Measurements from ENCODE around the gene DESI1.

Gene DESI1

DNA sequence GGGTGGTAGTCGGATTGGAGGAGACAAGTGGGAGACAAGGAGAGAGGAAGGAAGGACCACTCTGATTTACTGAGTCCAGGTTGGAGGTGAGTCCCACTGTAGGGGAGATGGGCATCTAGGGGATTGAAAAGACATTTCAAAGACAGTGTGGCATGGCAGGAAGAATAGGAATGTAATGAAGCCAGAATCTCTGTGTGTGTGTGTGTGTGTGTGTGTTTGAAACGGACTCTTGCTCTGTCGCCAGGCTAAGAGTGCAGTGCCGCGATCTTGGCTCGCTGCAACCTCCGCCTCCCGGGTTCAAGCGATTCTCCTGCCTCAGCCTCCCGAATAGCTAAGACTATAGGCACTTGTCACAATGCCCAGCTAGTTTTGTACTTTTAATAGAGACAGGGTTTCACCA is 64.3 kb downstream of the DESI1 start:
- no peak for DNase-seq

DNA sequence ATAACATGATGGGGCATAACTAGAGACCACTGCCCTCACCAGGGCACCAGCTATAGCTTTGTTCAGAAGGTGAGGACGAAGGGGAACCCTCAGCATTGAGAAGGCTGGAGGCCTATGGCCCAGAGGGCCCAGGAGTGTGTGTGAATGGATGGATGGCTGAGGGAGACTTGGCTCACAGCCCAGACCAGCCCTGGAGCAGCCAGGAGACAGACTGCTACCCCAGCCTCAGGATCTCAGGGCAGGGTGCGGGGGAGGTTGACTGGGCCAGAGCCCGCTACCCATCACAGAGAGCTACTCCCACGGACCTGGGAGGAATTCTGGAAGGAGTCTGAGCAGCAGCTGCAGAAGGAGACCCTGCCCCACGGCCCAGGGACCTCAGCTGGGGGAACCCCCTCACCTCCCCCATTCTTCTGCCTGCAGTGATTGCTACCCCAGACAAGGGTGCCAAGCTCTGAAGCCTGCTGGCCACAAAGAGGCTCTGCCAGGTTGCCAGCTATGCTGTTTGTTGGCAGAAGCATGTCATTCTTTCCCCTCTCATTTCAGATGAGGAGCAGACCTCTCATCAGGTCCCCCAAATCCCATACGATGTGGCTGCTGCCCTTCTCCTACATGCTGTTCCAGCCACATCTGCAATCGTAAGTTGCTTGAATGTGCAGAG is 65.4 kb downstream of the DESI1 start:
- no peak for DNase-seq

DNA sequence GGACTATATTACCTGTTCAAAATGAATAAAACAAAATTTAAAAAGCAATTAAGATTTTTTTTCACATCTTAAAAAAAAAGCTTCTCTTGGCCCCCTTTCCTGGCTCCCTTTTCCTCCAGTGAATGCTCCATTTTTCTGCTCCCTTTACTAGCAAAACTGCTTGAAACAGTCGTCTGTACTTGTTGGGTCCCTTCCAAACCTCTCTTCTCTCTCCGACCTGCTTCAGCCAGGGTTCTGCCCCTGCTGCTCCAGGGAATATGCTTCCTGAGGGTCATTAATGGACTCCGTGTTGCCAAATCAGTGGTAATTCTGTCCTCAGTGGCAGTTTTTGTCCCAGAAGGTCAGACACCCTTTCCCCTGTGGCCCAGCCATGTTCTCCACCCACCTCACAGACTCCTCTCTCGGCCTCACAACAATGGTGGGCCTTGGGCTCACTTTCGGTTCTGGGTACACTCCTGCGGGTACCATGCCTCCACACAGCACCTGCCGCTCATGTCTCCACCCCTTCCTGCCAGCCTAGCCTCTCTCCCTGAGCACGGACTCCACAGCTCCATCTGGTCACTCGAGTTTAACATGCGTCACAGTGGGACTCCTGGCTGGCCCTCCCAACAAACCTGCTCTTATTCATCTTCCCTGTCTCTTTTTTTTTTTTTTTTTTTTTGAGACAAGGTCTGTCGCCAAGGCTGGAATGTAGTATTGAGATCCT is 68.8 kb downstream of the DESI1 start:
- DNase-seq = no peak

DNA sequence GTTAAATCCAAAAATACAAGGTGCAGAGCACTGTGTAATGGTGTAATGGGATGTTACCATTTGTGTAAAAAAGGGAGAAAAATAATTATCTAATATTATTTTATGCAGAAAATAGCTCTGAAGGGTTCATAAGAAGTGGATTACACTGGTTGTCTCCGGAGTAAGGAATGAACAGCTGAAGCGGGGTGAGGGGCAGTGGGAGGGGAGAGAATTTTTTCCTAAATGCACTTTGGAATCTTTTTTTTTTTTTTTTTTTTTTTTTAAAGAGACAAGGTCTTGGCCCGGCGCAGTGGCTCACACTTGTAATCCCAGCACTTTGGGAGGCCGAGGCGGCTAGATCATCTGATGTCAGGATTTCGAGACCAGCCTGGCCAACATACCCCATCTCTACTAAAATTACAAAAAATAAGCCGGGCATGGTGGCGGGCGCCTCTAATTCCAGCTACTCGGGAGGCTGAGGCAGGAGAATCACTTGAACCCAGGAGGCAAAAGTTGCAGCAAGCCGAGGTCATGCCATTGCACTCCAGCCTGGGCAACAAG is 69.8 kb downstream of the DESI1 start:
- no peak for DNase-seq

DNA sequence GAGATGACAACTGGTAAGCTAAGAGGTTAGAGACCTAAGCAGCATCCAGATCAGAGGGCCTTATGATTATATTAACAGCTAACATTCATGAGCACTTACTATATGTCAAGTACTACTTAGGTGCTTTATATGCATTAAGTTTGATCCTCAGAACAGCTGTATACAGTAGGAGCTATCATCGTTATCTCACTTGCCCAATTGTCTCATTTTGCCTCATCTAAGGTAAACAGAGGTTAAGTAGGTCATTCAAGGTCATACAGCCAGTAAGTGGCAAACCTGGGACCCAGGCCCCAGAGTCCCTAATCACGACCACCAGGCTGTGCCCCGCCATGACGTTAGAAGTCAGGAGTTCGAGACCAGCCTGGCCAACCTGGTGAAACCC is 72.0 kb downstream of the DESI1 start:
- DNase-seq = no peak

All from suppressor macrophage (primary cell).